Right atrium auricular region (tissue), 2 donors: ENCODE measurements around the gene EDRF1. TPM values are rescaled to one million over a fixed set of nuclear protein-coding genes. Genes with fewer than 3 reads are reported as not detected.
A peak's percentile ranks its signal among the peaks of the same experiment; 100 is the strongest.

Source experiments
- DNase-seq: peaks from one replicate; pipeline ENCODE4 v3.0.0-alpha.2; 2019; ENCODE audit warnings: low spot score
- H3K27ac ChIP-seq, 2 donors: fragments of 200-600 bp; sonication (generic); 1 replicate in 1 of 2; 2 replicates in 1 of 2; pipeline ENCODE4 v1.5.1; 2016 to 2019
- H3K27me3 ChIP-seq, 2 donors: fragments of 200-600 bp; sonication (generic); one replicate each; pipeline versions ENCODE4 v1.5.1 to v1.6.0; 2017 to 2019
- H3K36me3 ChIP-seq: fragments of 200-600 bp; sonication (generic); one replicate; pipeline ENCODE4 v1.5.1; 2016
- H3K4me1 ChIP-seq, 2 donors: fragments of 200-600 bp; sonication (generic); one replicate each; pipeline versions ENCODE4 v1.5.1 to v1.6.0; 2017 to 2019
- H3K4me3 ChIP-seq, 2 donors: fragments of 200-600 bp; sonication (generic); 1 replicate in 1 of 2; 2 replicates in 1 of 2; pipeline ENCODE4 v1.5.1; 2017 to 2019; ENCODE audit warnings: mild to moderate bottlenecking in 1 of 2, moderate library complexity in 1 of 2
- H3K9me3 ChIP-seq, 2 donors: fragments of 200-600 bp; sonication (generic); one replicate each; pipeline ENCODE4 v1.5.1; 2019
- CTCF ChIP-seq, 2 donors: fragments of 200-600 bp; sonication (generic); IDR thresholded peaks; one replicate each; pipeline ENCODE4 v1.5.1; 2019; ENCODE audit warnings: antibody characterized with exemption in 2 of 2
- total RNA-seq, 2 donors: library from RNA; depleted of rRNA; stranded (reverse); fragments of >200 nt; gene quantifications; one replicate each; pipeline ENCODE4 v1.1.0, GENCODE V29; 2016

The EDRF1 gene
- total RNA-seq, 2 donors from 2014 or later = 11.4 to 11.5 TPM

GRCh38 chr10:125777806-125778205 lies 58.3 kb downstream of the EDRF1 start:
- H3K36me3 ChIP-seq = no peaks in the 10 kb centered on the region
- H3K9me3 ChIP-seq = no peaks in the 10 kb centered on the region
- H3K27me3 ChIP-seq = no peaks in the 10 kb centered on the region
- TF ChIP-seq CTCF (IDR thresholded peaks at IDR 0.05) = no peak
- DNase-seq = no peak
- no peaks in the 10 kb centered on the region for H3K4me1 ChIP-seq
- no peak overlapping the region for H3K27ac ChIP-seq
- H3K4me3 ChIP-seq = no peak overlapping the region

DNA sequence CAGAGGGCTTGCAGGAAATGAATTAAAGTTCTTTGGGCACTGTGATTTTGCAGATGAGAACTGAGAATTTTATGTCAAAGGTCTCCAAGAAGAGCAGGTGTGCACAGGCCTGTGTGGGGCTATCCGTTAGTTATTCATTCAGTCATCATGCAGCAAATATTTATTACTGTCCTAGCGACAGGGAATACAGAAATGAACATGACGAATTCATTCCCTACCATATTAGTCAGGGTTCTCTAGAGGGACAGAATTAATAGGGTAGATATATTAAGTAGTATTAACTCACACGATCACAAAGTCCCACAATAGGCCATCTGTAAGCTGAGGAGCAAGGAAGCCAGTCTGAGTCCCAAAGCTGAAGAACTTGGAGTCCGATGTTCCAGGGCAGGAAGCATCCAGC lies 59.0 kb downstream of the EDRF1 start:
- Histone ChIP-seq H3K27me3 (no peaks in the 10 kb centered on the region), H3K36me3 (no peaks in the 10 kb centered on the region), H3K4me1 (no peaks in the 10 kb centered on the region), H3K27ac (no peak overlapping the region), H3K9me3 (no peaks in the 10 kb centered on the region), H3K4me3 (no peak overlapping the region)
- no peak for DNase-seq
- no peak for TF ChIP-seq CTCF (IDR thresholded peaks at IDR 0.05)

GRCh38 chr10:125779403-125780327 lies 60.2 kb downstream of the EDRF1 start:
- Histone ChIP-seq H3K36me3 (no peaks in the 10 kb centered on the region), H3K9me3 (no peaks in the 10 kb centered on the region), H3K27me3 (no peaks in the 10 kb centered on the region), H3K4me3 (no peak overlapping the region), H3K4me1 (no peaks in the 10 kb centered on the region), H3K27ac (no peak overlapping the region)
- peak; percentile 16 for DNase-seq
- TF ChIP-seq CTCF (IDR thresholded peaks at IDR 0.05) = no peak

GRCh38 chr10:125781374-125781773 lies 61.9 kb downstream of the EDRF1 start:
- Histone ChIP-seq H3K36me3 (no peaks in the 10 kb centered on the region), H3K9me3 (no peaks in the 10 kb centered on the region), H3K27me3 (no peaks in the 10 kb centered on the region), H3K27ac (no peak overlapping the region), H3K4me3 (no peak overlapping the region), H3K4me1 (no peaks in the 10 kb centered on the region)
- TF ChIP-seq CTCF (IDR thresholded peaks at IDR 0.05) = no peak
- no peak for DNase-seq

- Histone ChIP-seq H3K4me3 (no peak overlapping the region), H3K4me1 (no peaks in the 10 kb centered on the region), H3K27ac (no peak overlapping the region), H3K27me3 (no peaks in the 10 kb centered on the region), H3K36me3 (no peaks in the 10 kb centered on the region), H3K9me3 (no peaks in the 10 kb centered on the region)
- TF ChIP-seq CTCF (IDR thresholded peaks at IDR 0.05) = no peak
- DNase-seq = no peak
Observed at GRCh38 chr10:125782054-125782453, 62.5 kb downstream of the EDRF1 start.
